GM12875 (cell line): ENCODE data around the gene GZMM.

Experiments
- H3K4me3 ChIP-seq: one replicate; pipeline ENCODE4 v1.5.1; 2011; ENCODE audit warnings: low read depth, low read length, control low read depth
- TF ChIP-seq, protein P1 (sequence below): IDR thresholded peaks from 2 replicates; pipeline ENCODE4 v1.5.1; 2011; ENCODE audit warnings: low read depth, mild to moderate bottlenecking, control low read depth, inconsistent platforms, low read length, moderate library complexity, borderline replicate concordance; ENCODE audit not compliant: insufficient read depth

Gene GZMM

DNA sequence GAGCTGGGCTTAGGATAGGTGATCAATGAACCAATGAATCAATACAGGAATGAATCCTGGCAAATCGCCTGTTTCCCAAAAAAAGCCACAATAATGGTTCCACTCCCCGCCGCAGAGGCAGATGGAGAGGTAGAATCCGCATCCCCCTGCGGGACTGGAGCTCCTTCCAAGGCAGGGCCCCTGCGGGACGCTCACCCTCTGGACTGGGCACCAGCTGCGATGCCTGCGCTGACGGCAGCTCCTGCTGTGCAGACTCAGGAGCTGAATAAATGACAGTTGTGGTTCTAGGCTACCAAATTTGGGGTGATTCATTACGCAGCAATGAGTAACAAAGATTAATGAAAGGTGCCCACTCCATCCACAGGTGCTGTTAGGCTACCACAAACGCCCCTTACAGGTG, 21.1 kb upstream of the GZMM start:
- no peak overlapping the region for H3K4me3 ChIP-seq
- TF ChIP-seq, protein P1, sequence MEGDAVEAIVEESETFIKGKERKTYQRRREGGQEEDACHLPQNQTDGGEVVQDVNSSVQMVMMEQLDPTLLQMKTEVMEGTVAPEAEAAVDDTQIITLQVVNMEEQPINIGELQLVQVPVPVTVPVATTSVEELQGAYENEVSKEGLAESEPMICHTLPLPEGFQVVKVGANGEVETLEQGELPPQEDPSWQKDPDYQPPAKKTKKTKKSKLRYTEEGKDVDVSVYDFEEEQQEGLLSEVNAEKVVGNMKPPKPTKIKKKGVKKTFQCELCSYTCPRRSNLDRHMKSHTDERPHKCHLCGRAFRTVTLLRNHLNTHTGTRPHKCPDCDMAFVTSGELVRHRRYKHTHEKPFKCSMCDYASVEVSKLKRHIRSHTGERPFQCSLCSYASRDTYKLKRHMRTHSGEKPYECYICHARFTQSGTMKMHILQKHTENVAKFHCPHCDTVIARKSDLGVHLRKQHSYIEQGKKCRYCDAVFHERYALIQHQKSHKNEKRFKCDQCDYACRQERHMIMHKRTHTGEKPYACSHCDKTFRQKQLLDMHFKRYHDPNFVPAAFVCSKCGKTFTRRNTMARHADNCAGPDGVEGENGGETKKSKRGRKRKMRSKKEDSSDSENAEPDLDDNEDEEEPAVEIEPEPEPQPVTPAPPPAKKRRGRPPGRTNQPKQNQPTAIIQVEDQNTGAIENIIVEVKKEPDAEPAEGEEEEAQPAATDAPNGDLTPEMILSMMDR: no peak

DNA sequence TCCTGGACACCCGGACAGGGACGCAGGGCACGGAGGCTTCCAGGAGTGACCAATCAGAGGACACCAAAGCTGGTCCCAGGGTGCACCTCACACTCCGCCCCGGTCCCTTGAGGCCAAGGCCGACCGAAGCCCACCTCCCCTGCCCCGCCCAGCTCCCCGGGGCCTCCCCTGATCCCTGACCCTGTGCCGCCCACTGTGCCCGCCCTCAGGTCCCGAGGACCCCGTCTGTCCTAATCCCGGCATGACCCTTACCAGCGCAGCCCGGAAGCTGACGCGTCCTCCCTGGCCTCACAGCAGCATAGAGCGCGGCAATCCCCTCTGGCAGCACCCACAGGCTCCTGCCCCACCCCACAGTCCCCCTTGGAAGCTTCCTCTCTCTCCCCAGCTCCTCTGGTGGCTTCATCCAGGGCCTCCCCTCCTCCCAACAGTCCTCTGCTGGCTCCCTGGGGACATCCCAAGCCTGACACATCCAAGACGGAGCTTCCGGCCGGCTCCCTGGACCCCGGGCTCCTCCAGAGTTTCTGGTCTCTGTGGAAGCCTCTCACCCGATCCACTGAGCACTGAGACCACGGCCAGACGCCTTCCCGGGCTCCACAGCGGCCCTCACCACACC, 19.7 kb upstream of the GZMM start:
- no peak overlapping the region for H3K4me3 ChIP-seq
- TF ChIP-seq, protein P1: no peak

DNA sequence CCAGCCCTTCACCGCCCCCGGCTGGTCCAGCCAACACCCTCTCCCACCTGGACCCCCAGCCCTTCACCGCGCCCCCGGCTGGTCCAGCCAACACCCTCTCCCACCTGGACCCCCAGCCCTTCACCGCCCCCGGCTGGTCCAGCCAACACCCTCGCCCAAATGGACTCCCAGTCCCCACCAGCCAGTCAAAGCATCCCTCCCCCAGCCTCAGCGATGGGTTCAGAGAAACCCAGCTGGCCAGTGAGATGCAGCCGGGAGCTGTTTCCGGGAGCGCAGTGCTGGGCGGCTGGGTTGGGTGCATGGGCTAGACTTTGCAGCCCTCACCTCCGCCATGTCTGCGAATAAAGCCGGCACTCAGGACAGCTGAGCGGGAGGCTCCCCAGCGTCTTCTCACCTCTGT, 18.8 kb upstream of the GZMM start:
- H3K4me3 ChIP-seq: no peak overlapping the region
- TF ChIP-seq, protein P1: no peak

DNA sequence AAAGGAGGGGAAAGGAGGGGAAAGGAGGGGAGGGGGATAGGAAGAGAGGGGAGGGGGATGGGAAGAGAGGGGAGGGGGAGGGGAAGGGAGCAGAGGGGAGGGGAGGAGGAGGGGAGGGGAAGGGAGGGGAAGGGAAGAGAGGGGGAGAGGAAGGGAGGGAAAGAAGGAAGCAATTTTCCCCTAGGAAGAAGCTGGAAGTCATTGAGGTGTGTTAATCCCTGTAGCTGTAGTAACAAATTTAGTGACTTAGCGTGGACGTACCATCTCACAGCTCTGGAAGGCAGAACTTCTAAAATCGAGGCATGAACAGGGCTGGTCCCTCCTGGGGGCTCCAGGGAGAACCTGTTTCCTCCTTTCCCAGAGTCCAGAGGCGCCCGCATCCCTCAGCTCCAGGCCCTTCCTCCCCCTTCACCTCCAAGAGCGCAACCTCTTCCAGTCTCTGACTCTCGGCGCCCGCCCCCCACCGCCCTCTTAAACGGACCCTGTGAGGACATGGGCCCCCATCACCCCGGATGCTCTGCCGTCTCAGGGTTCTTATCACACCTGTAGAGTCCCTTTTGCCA, 17.9 kb upstream of the GZMM start:
- TF ChIP-seq, protein P1: no peak
- H3K4me3 ChIP-seq: no peak overlapping the region

DNA sequence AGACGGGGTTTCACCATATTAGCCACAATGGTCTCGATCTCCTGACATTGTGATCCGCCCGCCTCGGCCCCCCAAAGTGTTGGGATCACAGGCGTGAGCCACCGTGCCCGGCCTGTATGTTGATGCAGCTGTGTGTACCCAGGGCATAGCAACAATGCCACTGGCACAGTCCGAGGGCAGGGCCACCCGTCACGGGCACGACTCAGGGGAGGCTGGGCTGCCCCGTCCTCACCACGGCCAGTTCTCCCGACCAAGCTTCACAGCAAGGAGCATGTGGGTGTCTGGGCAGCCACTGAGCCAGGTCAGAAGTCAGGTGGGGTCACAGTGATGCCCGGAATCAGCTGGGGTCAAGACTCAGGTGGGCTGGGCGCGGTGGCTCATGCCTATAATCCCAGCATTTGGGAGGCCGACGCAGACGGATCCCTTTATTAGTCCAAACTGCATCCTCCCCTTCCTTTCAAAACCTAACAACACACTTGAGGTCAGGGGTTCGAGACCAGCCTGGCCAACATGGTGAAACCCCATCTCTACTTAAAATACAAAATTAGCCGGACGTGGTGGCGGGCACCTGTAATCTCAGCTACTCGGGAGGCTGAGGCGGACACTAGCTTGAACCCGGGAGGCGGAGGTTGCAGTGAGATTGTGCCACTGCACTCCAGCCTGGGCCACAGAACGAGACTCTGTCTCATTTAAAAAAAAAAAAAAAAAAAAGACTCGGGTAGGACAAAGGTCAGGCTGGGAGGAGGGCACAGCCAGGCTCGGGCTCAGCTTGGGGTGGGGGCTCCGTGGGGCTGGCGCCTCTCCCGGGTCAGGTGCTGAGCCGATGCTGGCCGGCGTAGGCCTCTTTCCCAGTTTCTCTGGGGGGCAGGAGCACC, 13.5 kb upstream of the GZMM start:
- H3K4me3 ChIP-seq: peak overlapping the region; percentile 80

DNA sequence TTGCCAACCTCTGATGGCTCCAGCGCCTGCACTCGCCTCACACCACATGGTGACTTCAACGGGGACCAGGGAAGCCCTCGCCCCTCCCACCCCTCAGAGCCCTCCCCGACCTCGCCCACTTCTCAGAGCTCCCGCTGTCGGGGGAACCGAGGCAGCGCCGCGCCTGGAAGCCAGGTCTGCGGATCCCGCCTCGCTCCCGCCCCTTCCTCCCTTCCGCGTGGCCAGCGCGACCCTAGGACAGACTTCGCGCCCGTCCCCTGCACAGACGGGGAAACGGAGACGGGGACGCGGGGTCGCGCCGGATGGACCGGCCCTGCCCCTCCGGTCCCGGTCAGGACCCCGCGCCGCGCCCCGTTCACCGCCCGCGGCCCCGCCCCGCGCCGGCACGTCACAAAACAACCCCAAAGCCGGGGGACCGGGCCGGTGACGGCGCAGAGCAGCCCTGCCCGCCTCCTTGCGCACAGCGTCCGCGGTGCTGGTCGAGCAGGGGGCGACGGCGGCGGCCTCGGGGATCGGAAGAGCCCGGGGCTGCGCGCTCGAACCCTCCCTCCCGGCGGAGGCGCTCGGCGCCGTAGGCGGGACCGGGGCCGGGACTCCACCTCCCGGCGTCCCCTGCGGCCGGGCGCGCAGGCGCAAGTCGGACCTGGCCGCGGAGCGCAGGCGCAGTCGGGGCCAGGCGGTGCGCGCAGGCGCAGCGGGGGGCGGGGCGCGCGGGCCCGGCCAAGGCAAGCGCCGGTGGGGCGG, 12.7 kb upstream of the GZMM start:
- TF ChIP-seq, protein P1: no peak
- peak overlapping the region; percentile 91 for H3K4me3 ChIP-seq

More for the DNA sequence above, 13.5 kb upstream of the GZMM start:
- TF ChIP-seq, protein P1: no peak
